Measurements from ENCODE around the gene CNTNAP2.

DNA sequence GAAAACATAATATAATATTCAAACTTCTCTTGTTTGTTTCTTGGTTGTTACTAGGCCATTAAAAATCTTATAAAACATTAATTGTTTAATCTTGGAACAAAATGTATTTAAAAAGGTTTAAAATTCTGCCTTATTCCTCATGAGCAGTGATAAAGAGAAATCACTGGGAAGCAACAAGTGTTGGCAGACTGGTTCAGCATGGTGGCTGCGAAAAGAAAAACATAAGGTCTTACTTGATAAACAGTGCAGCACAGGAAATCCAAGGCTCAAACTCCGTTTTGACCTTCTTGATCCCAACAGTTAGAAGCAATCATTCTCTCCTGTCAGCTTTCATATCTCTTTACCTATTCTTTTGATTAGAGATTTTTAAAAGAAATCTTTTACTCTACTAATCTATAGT lies 530.8 kb downstream of the CNTNAP2 start:
- TF ChIP-seq, protein P1, sequence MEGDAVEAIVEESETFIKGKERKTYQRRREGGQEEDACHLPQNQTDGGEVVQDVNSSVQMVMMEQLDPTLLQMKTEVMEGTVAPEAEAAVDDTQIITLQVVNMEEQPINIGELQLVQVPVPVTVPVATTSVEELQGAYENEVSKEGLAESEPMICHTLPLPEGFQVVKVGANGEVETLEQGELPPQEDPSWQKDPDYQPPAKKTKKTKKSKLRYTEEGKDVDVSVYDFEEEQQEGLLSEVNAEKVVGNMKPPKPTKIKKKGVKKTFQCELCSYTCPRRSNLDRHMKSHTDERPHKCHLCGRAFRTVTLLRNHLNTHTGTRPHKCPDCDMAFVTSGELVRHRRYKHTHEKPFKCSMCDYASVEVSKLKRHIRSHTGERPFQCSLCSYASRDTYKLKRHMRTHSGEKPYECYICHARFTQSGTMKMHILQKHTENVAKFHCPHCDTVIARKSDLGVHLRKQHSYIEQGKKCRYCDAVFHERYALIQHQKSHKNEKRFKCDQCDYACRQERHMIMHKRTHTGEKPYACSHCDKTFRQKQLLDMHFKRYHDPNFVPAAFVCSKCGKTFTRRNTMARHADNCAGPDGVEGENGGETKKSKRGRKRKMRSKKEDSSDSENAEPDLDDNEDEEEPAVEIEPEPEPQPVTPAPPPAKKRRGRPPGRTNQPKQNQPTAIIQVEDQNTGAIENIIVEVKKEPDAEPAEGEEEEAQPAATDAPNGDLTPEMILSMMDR (conservative IDR thresholded peaks at IDR 0.05 in 1 of 2, IDR thresholded peaks at IDR 0.05 in 1 of 2; ENCODE audit: low read depth in 1 of 2, low read length in 2 of 2): no peak
- TF ChIP-seq EZH2 (IDR thresholded peaks at IDR 0.05; ENCODE audit: low read length, missing control alignments): no peak

Measured in fibroblast of lung (primary cell).